SK-N-SH treated with all-trans-retinoic acid at 6 μM for 48 hours (cell line): Measurements from ENCODE around the gene OR5AU1.

ENCODE experiments used
- ARNTL ChIP-seq: fragments of 450-650 bp; formaldehyde crosslinking; IDR thresholded peaks from 2 replicates; pipeline ENCODE4 v1.5.0; 2020; ENCODE audit warnings: low read depth, mild to moderate bottlenecking, moderate library complexity, borderline replicate concordance
- CREB5 ChIP-seq: fragments of 250-450 bp; sonication (Bioruptor Pico); IDR thresholded peaks from 2 replicates; pipeline ENCODE4 v1.5.1; 2020; ENCODE audit warnings: low read depth, mild to moderate bottlenecking, moderate library complexity
- ESRRG ChIP-seq: fragments of 250-450 bp; sonication (Bioruptor Pico); IDR thresholded peaks from 2 replicates; pipeline ENCODE4 v1.6.1; 2021; ENCODE audit warnings: mild to moderate bottlenecking
- GLIS3 ChIP-seq: fragments of 250-450 bp; sonication (Bioruptor Pico); IDR thresholded peaks from 2 replicates; pipeline ENCODE4 v1.5.0; 2020; ENCODE audit warnings: mild to moderate bottlenecking, moderate library complexity
- POU6F1 ChIP-seq: fragments of 250-450 bp; sonication (Bioruptor Pico); IDR thresholded peaks from 2 replicates; pipeline ENCODE4 v1.8.0; 2021; ENCODE audit warnings: low read depth, mild to moderate bottlenecking, moderate library complexity, borderline replicate concordance
- PPARA ChIP-seq: fragments of 250-450 bp; sonication (Bioruptor Pico); IDR thresholded peaks from 2 replicates; pipeline ENCODE4 v1.5.0; 2020; ENCODE audit warnings: mild to moderate bottlenecking, borderline replicate concordance
- RARB ChIP-seq: fragments of 250-450 bp; sonication (Bioruptor Pico); IDR thresholded peaks from 2 replicates; pipeline ENCODE4 v1.8.0; 2021; ENCODE audit warnings: mild to moderate bottlenecking, moderate library complexity
- SNAI2 ChIP-seq: fragments of 250-450 bp; sonication (Bioruptor Pico); IDR thresholded peaks from 2 replicates; pipeline ENCODE4 v1.5.0; 2020; ENCODE audit warnings: mild to moderate bottlenecking, moderate library complexity
- ZC3H10 ChIP-seq: fragments of 250-450 bp; sonication (Bioruptor Pico); IDR thresholded peaks from 2 replicates; pipeline ENCODE4 v1.5.1; 2021; ENCODE audit warnings: mild to moderate bottlenecking, moderate library complexity
- ZFP3 ChIP-seq: fragments of 250-450 bp; sonication (Bioruptor Pico); IDR thresholded peaks from 2 replicates; pipeline ENCODE4 v1.5.0; 2020; ENCODE audit warnings: mild to moderate bottlenecking, moderate library complexity
- ZFP30 ChIP-seq: fragments of 450-650 bp; formaldehyde crosslinking; IDR thresholded peaks from 2 replicates; pipeline ENCODE4 v1.5.0; 2022; ENCODE audit warnings: mild to moderate bottlenecking, moderate library complexity
- ZNF565 ChIP-seq: fragments of 450-650 bp; formaldehyde crosslinking; conservative IDR thresholded peaks from 2 replicates; pipeline ENCODE4 v1.5.0; 2020; ENCODE audit warnings: low read depth, mild to moderate bottlenecking, moderate library complexity
- ZNF8 ChIP-seq: fragments of 450-650 bp; formaldehyde crosslinking; IDR thresholded peaks from 2 replicates; pipeline ENCODE4 v1.5.0; 2020; ENCODE audit warnings: mild to moderate bottlenecking, moderate library complexity

- TF ChIP-seq ZNF565 (CRISPR knock-in tag), result no peak
- no peak for TF ChIP-seq ZFP30 (CRISPR knock-in tag)
- TF ChIP-seq ARNTL, result no peak
- TF ChIP-seq PPARA (CRISPR knock-in tag), result no peak
- no peak for TF ChIP-seq SNAI2 (CRISPR knock-in tag)
- no peak for TF ChIP-seq ZC3H10
- TF ChIP-seq ZNF8, result no peak
- TF ChIP-seq GLIS3 (CRISPR knock-in tag), result no peak
- TF ChIP-seq ESRRG (CRISPR knock-in tag), result no peak
- TF ChIP-seq RARB, result no peak
- TF ChIP-seq POU6F1 (CRISPR knock-in tag), result no peak
- no peak for TF ChIP-seq ZFP3 (CRISPR knock-in tag)
- TF ChIP-seq CREB5, result no peak
Observed at GRCh38 chr14:21168055-21168454, 12.2 kb upstream of the OR5AU1 start.
